HCT116 (cell line): ENCODE results near the gene XAF1. TPM values are rescaled to one million over a fixed set of nuclear protein-coding genes. Genes with fewer than 3 reads are reported as not detected.

Source experiments
- ATAC-seq: fragments of 200-7000 bp; cut with Tn5 transposase; 2 replicates; pipeline ENCODE4 v1.9.1; 2020; ENCODE audit warnings: mild to moderate bottlenecking, moderate library complexity
- BruUV-seq: library from RNA; stranded (reverse); fragments of 400-500 nt; replicated peaks from 2 replicates; lab custom pipeline; 2021; lab: Mats Ljungman, UMichigan
- CTCF ChIA-PET: fragments of 300-600 bp; sonication (Branson Sonifier 250); formaldehyde crosslinking; loops from one replicate; lab custom pipeline; 2021; ENCODE audit warnings: antibody characterized with exemption; lab: Charles Lee
- POLR2A ChIA-PET: fragments of 300-600, 350-600 bp; sonication (Branson Sonifier 250); formaldehyde crosslinking; loops from one replicate; lab custom pipeline; 2021; ENCODE audit warnings: antibody characterized with exemption; lab: Charles Lee
- RAD21 ChIA-PET, 2 experiments: fragments of 300-600 bp; sonication (Branson Sonifier 250); formaldehyde crosslinking; loops; one replicate each; lab custom pipeline; 2023; ENCODE audit warnings: low total read pairs in 2 of 2; ENCODE audit not compliant: uncharacterized antibody in 2 of 2, unreplicated experiment in 2 of 2, low non-redundant PET in 1 of 2; lab: Charles Lee
- DNase-seq: peaks from one replicate; pipeline ENCODE4 v3.0.0-alpha.2; 2010; ENCODE audit warnings: low read depth, low spot score
- H2AFZ ChIP-seq: fragments of 200-600 bp; shearing (Covaris generic), sonication (generic); 2 replicates; pipeline ENCODE4 v1.6.1; 2017; ENCODE audit warnings: low read depth, mixed run types, mixed read lengths, antibody characterized with exemption, low read length; ENCODE audit not compliant: poor library complexity, severe bottlenecking
- H3K27ac ChIP-seq: 2 replicates; pipeline ENCODE4 v1.5.1; 2012; ENCODE audit warnings: low read depth, low read length
- H3K27me3 ChIP-seq: fragments of 200-600 bp; sonication (generic); 2 replicates; pipeline ENCODE4 v1.6.1; 2016; ENCODE audit warnings: mixed run types, low read length, mixed read lengths; ENCODE audit not compliant: insufficient read depth
- H3K36me3 ChIP-seq, 2 experiments: fragments of 200-500 bp in 1 of 2; fragments of 200-600 bp in 1 of 2; sonication (Bioruptor generic) in 1 of 2; sonication (generic) in 1 of 2; 2 replicates each; pipeline versions ENCODE4 v1.5.1 to v1.6.1; 2014 to 2016; ENCODE audit warnings: low read length in 2 of 2, inconsistent platforms in 1 of 2, mixed read lengths in 1 of 2, mixed run types in 1 of 2; ENCODE audit not compliant: insufficient read depth in 2 of 2, control insufficient read depth in 1 of 2
- H3K4me1 ChIP-seq, 2 experiments: fragments of 200-600 bp in 1 of 2; sonication (generic) in 1 of 2; 2 replicates each; pipeline versions ENCODE4 v1.5.1 to v1.6.1; 2012 to 2017; ENCODE audit warnings: low read length in 2 of 2, inconsistent platforms in 1 of 2, mild to moderate bottlenecking in 1 of 2, mixed read lengths in 1 of 2, mixed run types in 1 of 2, moderate library complexity in 1 of 2; ENCODE audit not compliant: insufficient read depth in 2 of 2, control insufficient read depth in 1 of 2
- H3K4me2 ChIP-seq: fragments of 200-600 bp; sonication (generic); 2 replicates; pipeline ENCODE4 v1.6.1; 2017; ENCODE audit warnings: mixed run types, low read length, mixed read lengths
- H3K4me3 ChIP-seq, 2 experiments: fragments of 200-600 bp in 1 of 2; sonication (generic) in 1 of 2; replicated peaks in 1 of 2; 2 replicates each; pipeline ENCODE4 v1.5.1; 2011 to 2016; ENCODE audit warnings: low read length in 2 of 2, control low read depth in 1 of 2, low read depth in 1 of 2, mild to moderate bottlenecking in 1 of 2, mixed read lengths in 1 of 2, mixed run types in 1 of 2
- H3K79me2 ChIP-seq: fragments of 200-600 bp; sonication (generic); 2 replicates; pipeline ENCODE4 v1.6.1; 2017; ENCODE audit warnings: mild to moderate bottlenecking, mixed run types, low read length, moderate library complexity, mixed read lengths; ENCODE audit not compliant: insufficient read depth
- H3K9ac ChIP-seq: fragments of 200-600 bp; sonication (generic); 2 replicates; pipeline ENCODE4 v1.6.1; 2016; ENCODE audit warnings: low read length, mixed read lengths
- H3K9me2 ChIP-seq: fragments of 200-600 bp; sonication (generic), shearing (Covaris generic); 2 replicates; pipeline ENCODE4 v1.6.1; 2017; ENCODE audit warnings: mixed run types, mild to moderate bottlenecking, moderate library complexity; ENCODE audit not compliant: insufficient read depth
- H3K9me3 ChIP-seq, 2 experiments: fragments of 200-500 bp in 1 of 2; fragments of 200-600 bp in 1 of 2; sonication (Bioruptor generic) in 1 of 2; sonication (generic) in 1 of 2; 2 replicates each; pipeline ENCODE4 v1.6.1; 2014 to 2017; ENCODE audit warnings: low read length in 2 of 2, mixed read lengths in 2 of 2, inconsistent platforms in 1 of 2, low read depth in 1 of 2, mild to moderate bottlenecking in 1 of 2, mixed run types in 1 of 2, moderate library complexity in 1 of 2; ENCODE audit not compliant: control insufficient read depth in 1 of 2, insufficient read depth in 1 of 2
- H4K20me1 ChIP-seq: fragments of 200-600 bp; sonication (generic), shearing (Covaris generic); 2 replicates; pipeline ENCODE4 v1.6.1; 2017; ENCODE audit warnings: mixed run types, mild to moderate bottlenecking, moderate library complexity; ENCODE audit not compliant: insufficient read depth
- CBX3 ChIP-seq: IDR thresholded peaks from 2 replicates; pipeline ENCODE4 v1.6.1; 2012; ENCODE audit warnings: low read depth
- CEBPB ChIP-seq: IDR thresholded peaks from 2 replicates; pipeline ENCODE4 v1.6.1; 2012; ENCODE audit warnings: low read depth
- ELF1 ChIP-seq: IDR thresholded peaks from 2 replicates; pipeline ENCODE4 v1.6.1; 2012; ENCODE audit warnings: low read depth, borderline replicate concordance
- FOSL1 ChIP-seq: IDR thresholded peaks from 2 replicates; pipeline ENCODE4 v1.6.1; 2012; ENCODE audit warnings: low read depth
- JUND ChIP-seq: IDR thresholded peaks from 2 replicates; pipeline ENCODE4 v1.6.1; 2012
- POLR2AphosphoS5 ChIP-seq: IDR thresholded peaks from 2 replicates; pipeline ENCODE4 v1.6.1; 2011; ENCODE audit warnings: mild to moderate bottlenecking, low read depth, low read length, moderate library complexity
- RAD21 ChIP-seq: IDR thresholded peaks from 2 replicates; pipeline ENCODE4 v1.6.1; 2012; ENCODE audit warnings: low read depth, mild to moderate bottlenecking
- SIN3A ChIP-seq: IDR thresholded peaks from 2 replicates; pipeline ENCODE4 v1.6.1; 2012; ENCODE audit warnings: low read depth
- SP1 ChIP-seq: IDR thresholded peaks from 2 replicates; pipeline ENCODE4 v1.6.1; 2012; ENCODE audit warnings: low read depth
- TCF7L2 ChIP-seq: IDR thresholded peaks from 2 replicates; pipeline ENCODE4 v1.7.0; 2011; ENCODE audit warnings: borderline replicate concordance, inconsistent platforms; ENCODE audit not compliant: insufficient read depth, insufficient read length; ENCODE audit errors: extremely low read depth
- YY1 ChIP-seq: IDR thresholded peaks from 2 replicates; pipeline ENCODE4 v1.6.1; 2011; ENCODE audit warnings: low read length, low read depth, moderate library complexity, mild to moderate bottlenecking; ENCODE audit not compliant: insufficient replicate concordance; ENCODE audit errors: extremely low read depth
- ZFX ChIP-seq: fragments of 450-650 bp; IDR thresholded peaks from 2 replicates; pipeline ENCODE4 v1.6.1; 2017
- ZNF274 ChIP-seq: fragments of 200-500 bp; sonication (Bioruptor generic); IDR thresholded peaks from 2 replicates; pipeline ENCODE4 v1.6.1; 2014; ENCODE audit warnings: mild to moderate bottlenecking, low read depth, low read length, inconsistent platforms
- intact Hi-C: fragments of 100-400 bp; cut with micrococcal nuclease; formaldehyde crosslinking; loops from 2 replicates; pipeline ENCODE4 v1.10.0; 2022
- total RNA-seq: library from RNA; stranded (reverse); gene quantifications from one replicate; pipeline ENCODE4 v1.2.1, GENCODE V29; 2021; ENCODE audit not compliant: unreplicated experiment
- TF ChIP-seq, protein P1 (sequence below): IDR thresholded peaks from 2 replicates; pipeline ENCODE4 v1.6.1; 2012
- TF ChIP-seq, protein P2 (sequence below): IDR thresholded peaks from 2 replicates; pipeline ENCODE4 v1.6.1; 2012; ENCODE audit warnings: low read depth

The XAF1 gene
- total RNA-seq, 1 experiment from 2014 or later: 0.25 TPM

DNA sequence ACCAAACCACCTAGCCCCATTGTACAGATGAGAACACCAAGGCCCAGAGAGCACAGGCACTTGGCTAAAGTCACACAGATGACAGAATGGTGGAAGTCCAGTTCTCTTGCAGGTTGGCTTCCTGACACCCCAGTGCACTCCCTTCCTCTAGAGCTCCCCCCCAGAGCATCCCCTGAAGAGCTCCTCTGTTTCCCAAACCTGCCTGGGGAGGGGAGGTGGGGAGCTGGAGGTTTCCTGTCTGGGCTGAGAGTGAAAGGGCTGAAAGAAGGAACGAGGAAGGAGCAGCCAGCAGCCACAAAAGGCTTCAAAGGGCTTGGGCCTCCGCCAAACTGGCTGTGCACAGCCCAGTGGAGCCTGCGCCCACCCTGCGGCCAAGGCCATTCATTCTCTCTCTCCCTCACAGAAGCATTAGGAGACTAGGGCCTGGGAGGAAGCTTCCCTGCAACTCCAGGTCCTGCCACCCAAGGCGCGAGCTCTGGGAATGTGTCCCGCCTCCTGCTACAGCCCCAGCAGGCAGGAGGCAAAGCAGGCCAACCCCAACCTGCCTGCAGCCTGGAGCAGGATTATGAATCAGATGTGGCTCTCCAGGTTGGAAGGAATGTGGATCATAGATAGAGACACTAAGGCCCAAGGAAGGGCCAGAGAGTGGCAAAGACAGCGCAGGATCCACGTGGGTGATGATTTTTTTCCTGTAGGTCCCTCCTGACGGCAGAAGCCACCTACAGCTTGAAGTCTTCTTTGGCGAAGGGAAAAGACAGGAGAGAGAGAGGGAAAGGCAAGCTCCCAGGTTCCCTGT is 43.6 kb upstream of the XAF1 start:
- no peaks in the 10 kb centered on the region for H3K9me2 ChIP-seq
- no peak for DNase-seq
- H4K20me1 ChIP-seq: no peaks in the 10 kb centered on the region
- ChIA-PET RAD21 (no interaction called here), POLR2A (no interaction called here), CTCF (interaction anchor here (3.1 kb wide), 1 partner anchor 11 kb away, joined by 10 read pairs; no protein-coding TSS in a partner anchor)
- 0 out of 2 replicates have a peak overlapping the region, but pooled peaks have one; percentile 12 for H3K4me2 ChIP-seq
- H2AFZ ChIP-seq: no peak overlapping the region
- H3K79me2 ChIP-seq: no peaks in the 10 kb centered on the region
- H3K36me3 ChIP-seq: no peaks in the 10 kb centered on the region
- no peaks in the 10 kb centered on the region for H3K27me3 ChIP-seq
- BruUV-seq: no TSS peak
- H3K4me1 ChIP-seq: peaks cover 8% of the 10 kb centered on the region in 2 experiments; a peak in 3 of 4 replicates
- H3K4me3 ChIP-seq: no peak overlapping the region
- intact Hi-C loops: no loop called here
- peak; percentile 81 for ATAC-seq
- H3K27ac ChIP-seq: no peak overlapping the region
- H3K9me3 ChIP-seq: no peaks in the 10 kb centered on the region
- TF ChIP-seq TCF7L2 (peak; percentile 52), SP1 (no peak), CEBPB (no peak), SIN3A (no peak), JUND (no peak), CBX3 (no peak), YY1 (no peak)
- TF ChIP-seq, protein P1, sequence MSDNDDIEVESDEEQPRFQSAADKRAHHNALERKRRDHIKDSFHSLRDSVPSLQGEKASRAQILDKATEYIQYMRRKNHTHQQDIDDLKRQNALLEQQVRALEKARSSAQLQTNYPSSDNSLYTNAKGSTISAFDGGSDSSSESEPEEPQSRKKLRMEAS: no peak
- no peak overlapping the region for H3K9ac ChIP-seq

DNA sequence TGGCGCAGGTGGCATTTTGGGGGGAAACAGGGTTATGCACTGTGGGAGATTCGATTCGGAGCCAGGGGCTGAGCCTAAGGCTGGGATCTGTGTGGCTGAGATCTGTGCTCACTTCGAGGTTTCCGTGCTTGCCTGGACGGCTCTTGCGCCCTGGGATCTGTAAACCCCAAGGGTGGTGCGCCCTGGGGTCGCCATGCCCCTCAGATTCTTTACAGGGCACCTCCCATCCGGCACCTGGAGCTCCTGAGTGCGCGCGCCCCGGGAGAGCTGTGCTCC is 43.1 kb upstream of the XAF1 start:
- Histone ChIP-seq H3K4me3 (no peak overlapping the region), H3K9me3 (no peaks in the 10 kb centered on the region), H3K4me2 (no peak overlapping the region), H3K27me3 (no peaks in the 10 kb centered on the region), H4K20me1 (no peaks in the 10 kb centered on the region), H3K4me1 (peaks cover 8% of the 10 kb centered on the region in 2 experiments; a peak in 3 of 4 replicates), H3K9me2 (no peaks in the 10 kb centered on the region), H3K27ac (no peak overlapping the region), H3K36me3 (no peaks in the 10 kb centered on the region), H2AFZ (no peak overlapping the region), H3K9ac (no peak overlapping the region), H3K79me2 (no peaks in the 10 kb centered on the region)
- POLR2A ChIA-PET: no interaction called here
- intact Hi-C loops: no loop called here
- no TSS peak for BruUV-seq
- DNase-seq (no peak), ATAC-seq (no peak)
- TF ChIP-seq ZNF274 (no peak), ZFX (no peak), RAD21 (no peak), YY1 (no peak), ELF1 (no peak), POLR2AphosphoS5 (no peak), FOSL1 (no peak)
- TF ChIP-seq, protein P2, sequence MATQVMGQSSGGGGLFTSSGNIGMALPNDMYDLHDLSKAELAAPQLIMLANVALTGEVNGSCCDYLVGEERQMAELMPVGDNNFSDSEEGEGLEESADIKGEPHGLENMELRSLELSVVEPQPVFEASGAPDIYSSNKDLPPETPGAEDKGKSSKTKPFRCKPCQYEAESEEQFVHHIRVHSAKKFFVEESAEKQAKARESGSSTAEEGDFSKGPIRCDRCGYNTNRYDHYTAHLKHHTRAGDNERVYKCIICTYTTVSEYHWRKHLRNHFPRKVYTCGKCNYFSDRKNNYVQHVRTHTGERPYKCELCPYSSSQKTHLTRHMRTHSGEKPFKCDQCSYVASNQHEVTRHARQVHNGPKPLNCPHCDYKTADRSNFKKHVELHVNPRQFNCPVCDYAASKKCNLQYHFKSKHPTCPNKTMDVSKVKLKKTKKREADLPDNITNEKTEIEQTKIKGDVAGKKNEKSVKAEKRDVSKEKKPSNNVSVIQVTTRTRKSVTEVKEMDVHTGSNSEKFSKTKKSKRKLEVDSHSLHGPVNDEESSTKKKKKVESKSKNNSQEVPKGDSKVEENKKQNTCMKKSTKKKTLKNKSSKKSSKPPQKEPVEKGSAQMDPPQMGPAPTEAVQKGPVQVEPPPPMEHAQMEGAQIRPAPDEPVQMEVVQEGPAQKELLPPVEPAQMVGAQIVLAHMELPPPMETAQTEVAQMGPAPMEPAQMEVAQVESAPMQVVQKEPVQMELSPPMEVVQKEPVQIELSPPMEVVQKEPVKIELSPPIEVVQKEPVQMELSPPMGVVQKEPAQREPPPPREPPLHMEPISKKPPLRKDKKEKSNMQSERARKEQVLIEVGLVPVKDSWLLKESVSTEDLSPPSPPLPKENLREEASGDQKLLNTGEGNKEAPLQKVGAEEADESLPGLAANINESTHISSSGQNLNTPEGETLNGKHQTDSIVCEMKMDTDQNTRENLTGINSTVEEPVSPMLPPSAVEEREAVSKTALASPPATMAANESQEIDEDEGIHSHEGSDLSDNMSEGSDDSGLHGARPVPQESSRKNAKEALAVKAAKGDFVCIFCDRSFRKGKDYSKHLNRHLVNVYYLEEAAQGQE: no peak
- TF ChIP-seq, protein P1: no peak
- RAD21 ChIA-PET: no interaction called here
- CTCF ChIA-PET: interaction anchor here (3.1 kb wide), 1 partner anchor 11 kb away, joined by 10 read pairs; no protein-coding TSS in a partner anchor
